ENCODE measurements around the gene PAK4.
A peak's percentile ranks its signal among the peaks of the same experiment; 100 is the strongest.
"Not testable (repeated sequence)": the region's sequence is repeated elsewhere in the genome, so short reads cannot be mapped to it uniquely, and the experiment has no call there.

Gene PAK4

GRCh38 chr19:39100500-39101166, 25.0 kb upstream of the PAK4 start:
- DNase-seq (ENCODE audit: low read depth), result no peak

- DNase-seq (ENCODE audit: low read depth), result no peak
Measured at GRCh38 chr19:39103151-39103550, 22.4 kb upstream of the PAK4 start.

- DNase-seq (ENCODE audit: low read depth), result no peak
Measured at GRCh38 chr19:39104186-39104596, 21.4 kb upstream of the PAK4 start.

GRCh38 chr19:39106194-39106593, 19.4 kb upstream of the PAK4 start:
- DNase-seq (ENCODE audit: low read depth), result no peak

GRCh38 chr19:39109641-39110040, 15.9 kb upstream of the PAK4 start:
- no peak for DNase-seq (ENCODE audit: low read depth)

GRCh38 chr19:39110263-39110967, 15.2 kb upstream of the PAK4 start:
- DNase-seq (ENCODE audit: low read depth), result peak; percentile 61

GRCh38 chr19:39111593-39112199, 13.9 kb upstream of the PAK4 start:
- no peak for DNase-seq (ENCODE audit: low read depth)

- DNase-seq (ENCODE audit: low read depth), result no peak
Measured at GRCh38 chr19:39112338-39112890, 13.2 kb upstream of the PAK4 start.

- DNase-seq (ENCODE audit: low read depth), result no peak
Measured at GRCh38 chr19:39113199-39113598, 12.4 kb upstream of the PAK4 start.

- no peak for DNase-seq (ENCODE audit: low read depth)
Measured at GRCh38 chr19:39115105-39115847, 10.3 kb upstream of the PAK4 start.

GRCh38 chr19:39117023-39117422, 8.6 kb upstream of the PAK4 start:
- DNase-seq (ENCODE audit: low read depth), result not testable (repeated sequence)

- no peak for DNase-seq (ENCODE audit: low read depth)
Measured at GRCh38 chr19:39119830-39120229, 5.8 kb upstream of the PAK4 start.

GRCh38 chr19:39122934-39123731, 2.5 kb upstream of the PAK4 start:
- no peak for DNase-seq (ENCODE audit: low read depth)

- DNase-seq (ENCODE audit: low read depth), result no peak
Measured at GRCh38 chr19:39124136-39124764, 1.3 kb upstream of the PAK4 start.

GRCh38 chr19:39125199-39125553, 410 bp upstream of the PAK4 start:
- no peak for DNase-seq (ENCODE audit: low read depth)

GRCh38 chr19:39126312-39127187, 964 bp downstream of the PAK4 start:
- no peak for DNase-seq (ENCODE audit: low read depth)

- DNase-seq (ENCODE audit: low read depth), result no peak
Measured at GRCh38 chr19:39127812-39128515, 2.4 kb downstream of the PAK4 start.

- no peak for DNase-seq (ENCODE audit: low read depth)
Measured at GRCh38 chr19:39128516-39129079, 3.0 kb downstream of the PAK4 start.

- no peak for DNase-seq (ENCODE audit: low read depth)
Measured at GRCh38 chr19:39129116-39129515, 3.5 kb downstream of the PAK4 start.
